CD4-positive, alpha-beta T cell (primary cell): Measurements from ENCODE around the gene PTTG1IP. TPM values are rescaled to one million over a fixed set of nuclear protein-coding genes. Genes with fewer than 3 reads are reported as not detected.

Experiments
- ATAC-seq: fragments of 200-7000 bp; cut with Tn5 transposase; one replicate; pipeline ENCODE4 v1.10.0; 2022; ENCODE audit warnings: mild to moderate bottlenecking; ENCODE audit not compliant: poor library complexity
- CTCF ChIA-PET: fragments of 350-600 bp; sonication (Branson Sonifier 250); formaldehyde crosslinking; loops from one replicate; lab custom pipeline; 2021; ENCODE audit warnings: antibody characterized with exemption, inconsistent platforms; lab: Charles Lee
- POLR2A ChIA-PET: fragments of 350-600 bp; sonication (Branson Sonifier 250); formaldehyde crosslinking; loops from one replicate; lab custom pipeline; 2021; ENCODE audit warnings: antibody characterized with exemption, inconsistent platforms; lab: Charles Lee
- DNase-seq, 14 experiments: peaks; one replicate each; pipeline ENCODE4 v3.0.0-alpha.2; 2013 to 2020; ENCODE audit warnings: mixed read lengths in 2 of 14
- H3K27ac ChIP-seq, 2 donors: one replicate each; pipeline versions ENCODE4 v1.5.1 to v1.7.0; 2013; ENCODE audit warnings: low read length in 2 of 2, low read depth in 1 of 2, mild to moderate bottlenecking in 1 of 2
- H3K27me3 ChIP-seq, 2 experiments: 1 replicate in 1 of 2; 2 replicates in 1 of 2; pipeline versions ENCODE4 v1.6.1 to v1.7.0; 2013; ENCODE audit warnings: low read length in 2 of 2, control low read depth in 1 of 2, mild to moderate bottlenecking in 1 of 2, moderate library complexity in 1 of 2; ENCODE audit not compliant: insufficient read depth in 2 of 2, control insufficient read depth in 1 of 2
- H3K36me3 ChIP-seq: one replicate; pipeline ENCODE4 v1.6.1; 2013; ENCODE audit warnings: low read length, control low read depth; ENCODE audit not compliant: insufficient read depth
- H3K4me1 ChIP-seq: one replicate; pipeline ENCODE4 v1.6.1; 2013; ENCODE audit warnings: low read length, control low read depth; ENCODE audit not compliant: insufficient read depth
- H3K4me3 ChIP-seq: one replicate; pipeline ENCODE4 v1.5.1; 2013; ENCODE audit warnings: mild to moderate bottlenecking, low read length, moderate library complexity
- H3K9me3 ChIP-seq, 2 experiments: 1 replicate in 1 of 2; 2 replicates in 1 of 2; pipeline versions ENCODE4 v1.6.1 to v1.7.0; 2013; ENCODE audit warnings: low read length in 2 of 2, mild to moderate bottlenecking in 2 of 2, control low read depth in 1 of 2, moderate library complexity in 1 of 2; ENCODE audit not compliant: control insufficient read depth in 1 of 2, insufficient read depth in 1 of 2
- H3K27ac Mint-ChIP-seq: one replicate; pipeline ENCODE4 v1.8.0; 2020; ENCODE audit warnings: mixed read lengths
- H3K27me3 Mint-ChIP-seq: one replicate; pipeline ENCODE4 v1.8.0; 2021; ENCODE audit warnings: mixed read lengths
- H3K36me3 Mint-ChIP-seq: one replicate; pipeline ENCODE4 v1.8.0; 2021; ENCODE audit warnings: low read depth, mixed read lengths
- H3K4me1 Mint-ChIP-seq: one replicate; pipeline ENCODE4 v1.8.0; 2021; ENCODE audit warnings: low read depth, mixed read lengths
- H3K4me3 Mint-ChIP-seq: one replicate; pipeline ENCODE4 v1.8.0; 2020; ENCODE audit warnings: mild to moderate bottlenecking, mixed read lengths
- H3K9me3 Mint-ChIP-seq: one replicate; pipeline ENCODE4 v1.8.0; 2020; ENCODE audit warnings: mixed read lengths
- CTCF ChIP-seq: fragments of 200-600 bp; IDR thresholded peaks from one replicate; pipeline ENCODE4 v1.8.0; 2022; ENCODE audit warnings: antibody characterized with exemption, mild to moderate bottlenecking
- intact Hi-C, 2 experiments: fragments of 100-400 bp; cut with DNase I in 1 of 2; cut with micrococcal nuclease in 1 of 2; formaldehyde crosslinking; loops; one replicate each; pipeline versions ENCODE4 v1.15.1 to v1.9.0; 2023 to 2025; cut with DNase I, micrococcal nuclease
- polyA plus RNA-seq, 2 donors: library from polyadenylated mRNA; unstranded; fragments of 120-200 nt; gene quantifications; one replicate each; pipeline ENCODE4 v1.2.1, GENCODE V29; 2013
- total RNA-seq, 174 experiments: library from RNA in 2 of 174; stranded (reverse) in 2 of 174; gene quantifications; one replicate each; pipeline ENCODE4 v1.2.3 and lab custom pipeline; 2021 to 2026

Gene PTTG1IP
- 10 to 100 TPM; 99.0 to 99.5 TPM for total RNA-seq
- 53.2 TPM for polyA plus RNA-seq (2013, experiment 1 of 2)
- polyA plus RNA-seq (2013, experiment 2 of 2) = 60.2 TPM
- total RNA-seq (lab: John Stamatoyannopoulos, UW) = 27.2 to 215 (median 92.7) reads per million in 172 experiments

GRCh38 chr21:44873356-44874239 lies at the start of gene PTTG1IP:
Gene PTTG1IP (minus strand): TSS chr21:44873690. CDS start chr21:44873616, 74 bp downstream.
- peak; percentile 76 for ATAC-seq
- peaks cover 62% of the 10 kb centered on the region for H3K4me1 ChIP-seq
- peak within 1 kb of the TSS; percentile 97 for H3K4me3 Mint-ChIP-seq
- H3K27ac Mint-ChIP-seq = peak within 1 kb of the TSS; percentile 92
- no peaks in the 10 kb centered on the region for H3K27me3 Mint-ChIP-seq
- H3K36me3 Mint-ChIP-seq = peaks cover 28% of the 10 kb centered on the region
- no peaks in the 10 kb centered on the region for H3K9me3 Mint-ChIP-seq
- ChIA-PET CTCF (interaction anchor here (2.5 to 5.7 kb wide), 2 partner anchors 73 to 363 kb away, joined by 8 to 46 read pairs; partner anchors contain the start of gene UBE2G2), POLR2A (interaction anchor here (0.6 to 4.1 kb wide), 36 partner anchors 9 to 1145 kb away, joined by 3 to 55 read pairs (median 5); partner anchors contain the start of genes CFAP410, KRTAP12-3, SLX9 and SUMO3)
- no peaks in the 10 kb centered on the region for H3K36me3 ChIP-seq
- intact Hi-C loops = loop anchor here (1.0 to 10.0 kb wide), 10 partner anchors 17 to 539 kb away; partner anchors contain the start of genes ADARB1 (in 1 of the 2), CFAP410 (in 1 of the 2), POFUT2 (in 1 of the 2) and SUMO3 (in 1 of the 2)
- H3K4me1 Mint-ChIP-seq = peaks cover 60% of the 10 kb centered on the region
- H3K4me3 ChIP-seq = peak within 1 kb of the TSS; percentile 76
- no peaks in the 10 kb centered on the region for H3K9me3 ChIP-seq
- TF ChIP-seq CTCF = no peak
- H3K27me3 ChIP-seq = no peaks in the 10 kb centered on the region
- peak; percentile 98 to 100 (median 99) for DNase-seq
- H3K27ac ChIP-seq = peak within 1 kb of the TSS; percentile 78 to 81

DNA sequence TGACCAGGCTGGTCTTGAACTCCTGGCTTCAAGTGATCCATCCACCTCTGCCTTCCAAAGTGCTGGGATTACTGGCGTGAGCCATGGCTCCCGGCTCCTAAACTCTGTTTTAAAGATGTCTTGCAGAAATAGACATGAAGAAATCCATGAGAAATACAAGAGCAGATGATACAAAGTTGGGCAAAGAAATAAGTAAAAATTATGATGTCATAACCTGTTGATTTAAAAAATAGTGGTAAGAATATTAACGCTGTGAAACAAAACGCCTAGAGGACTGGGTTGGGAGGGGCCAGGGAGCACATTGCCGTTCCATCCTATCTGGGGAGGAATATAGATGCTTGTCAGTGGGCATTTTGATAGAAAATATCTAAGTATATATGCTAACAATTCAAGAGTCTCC lies 48.4 kb upstream of the PTTG1IP start:
- no peak for ATAC-seq
- no peaks in the 10 kb centered on the region for H3K27me3 Mint-ChIP-seq
- no peaks in the 10 kb centered on the region for H3K9me3 Mint-ChIP-seq
- H3K4me1 Mint-ChIP-seq = peaks cover 82% of the 10 kb centered on the region
- peak overlapping the region; percentile 80 for H3K4me3 Mint-ChIP-seq
- peaks cover 40% of the 10 kb centered on the region for H3K36me3 Mint-ChIP-seq
- H3K4me3 ChIP-seq = peak overlapping the region; percentile 80
- peak overlapping the region in 1 of 2 donors; percentile 73 for H3K27ac ChIP-seq
- no peak for DNase-seq
- ChIA-PET CTCF (no interaction called here), POLR2A (interaction anchor here (1.5 to 1.8 kb wide), 2 partner anchors 9 to 11 kb away, joined by 5 to 14 read pairs; no protein-coding TSS in a partner anchor)
- intact Hi-C loops = no loop called here
- no peaks in the 10 kb centered on the region for H3K9me3 ChIP-seq
- peaks cover 68% of the 10 kb centered on the region for H3K4me1 ChIP-seq
- no peaks in the 10 kb centered on the region for H3K27me3 ChIP-seq
- peak overlapping the region; percentile 96 for H3K27ac Mint-ChIP-seq
- peaks cover 18% of the 10 kb centered on the region for H3K36me3 ChIP-seq
- no peak for TF ChIP-seq CTCF
